Common myeloid progenitor, CD34-positive (primary cell): ENCODE data around the gene DTNBP1.

ENCODE experiments used
- CTCF ChIA-PET: fragments of 350-600 bp; sonication (Branson Sonifier 250); formaldehyde crosslinking; loops from one replicate; lab custom pipeline; 2021; ENCODE audit warnings: antibody characterized with exemption; lab: Charles Lee
- POLR2A ChIA-PET: fragments of 350-600 bp; sonication (Branson Sonifier 250); formaldehyde crosslinking; loops from one replicate; lab custom pipeline; 2021; ENCODE audit warnings: antibody characterized with exemption; lab: Charles Lee
- DNase-seq, 3 donors: peaks; one replicate each; pipeline versions ENCODE4 v3.0.0 to v3.0.0-alpha.2; 2013
- H3K27ac ChIP-seq, 2 experiments: 1 replicate in 1 of 2; 2 replicates in 1 of 2; pipeline ENCODE4 v1.7.0; 2013; ENCODE audit warnings: inconsistent platforms in 2 of 2, low read length in 2 of 2, mild to moderate bottlenecking in 2 of 2, low read depth in 1 of 2, moderate library complexity in 1 of 2; ENCODE audit not compliant: severe bottlenecking in 2 of 2, insufficient read depth in 1 of 2, poor library complexity in 1 of 2
- H3K27me3 ChIP-seq, 5 experiments: replicated peaks in 2 of 5; 1 replicate in 3 of 5; 2 replicates in 2 of 5; pipeline versions ENCODE4 v1.6.1 to v1.7.0; 2013; ENCODE audit warnings: low read length in 4 of 5, mild to moderate bottlenecking in 2 of 5, moderate library complexity in 2 of 5, inconsistent platforms in 1 of 5; ENCODE audit not compliant: insufficient read depth in 5 of 5, control insufficient read depth in 4 of 5
- H3K36me3 ChIP-seq, 4 experiments: 1 replicate in 2 of 4; 2 replicates in 2 of 4; pipeline versions ENCODE4 v1.6.1 to v1.7.0; 2013; ENCODE audit warnings: low read length in 3 of 4, control low read depth in 1 of 4, mild to moderate bottlenecking in 1 of 4; ENCODE audit not compliant: control insufficient read depth in 4 of 4, insufficient read depth in 4 of 4
- H3K4me1 ChIP-seq, 4 experiments: 1 replicate in 3 of 4; 2 replicates in 1 of 4; pipeline versions ENCODE4 v1.6.1 to v1.7.1; 2013; ENCODE audit warnings: low read length in 3 of 4, mild to moderate bottlenecking in 3 of 4, control low read depth in 1 of 4, inconsistent platforms in 1 of 4, moderate library complexity in 1 of 4; ENCODE audit not compliant: control insufficient read depth in 4 of 4, insufficient read depth in 4 of 4; ENCODE audit errors: control extremely low read depth in 1 of 4
- H3K4me3 ChIP-seq, 7 experiments: 1 replicate in 4 of 7; 2 replicates in 3 of 7; pipeline versions ENCODE4 v1.5.1 to v1.7.0; 2013; ENCODE audit warnings: mild to moderate bottlenecking in 7 of 7, low read length in 6 of 7, moderate library complexity in 6 of 7, inconsistent platforms in 2 of 7, low read depth in 2 of 7, control low read depth in 1 of 7; ENCODE audit not compliant: insufficient read depth in 4 of 7, control insufficient read depth in 1 of 7; ENCODE audit errors: extremely low read depth in 1 of 7
- H3K9me3 ChIP-seq, 5 experiments: 1 replicate in 4 of 5; 2 replicates in 1 of 5; pipeline versions ENCODE4 v1.6.1 to v1.7.1; 2013; ENCODE audit warnings: low read length in 4 of 5, mild to moderate bottlenecking in 2 of 5, inconsistent platforms in 1 of 5, low read depth in 1 of 5, moderate library complexity in 1 of 5; ENCODE audit not compliant: control insufficient read depth in 4 of 5, insufficient read depth in 2 of 5; ENCODE audit errors: control extremely low read depth in 1 of 5
- WGBS: methylation state at CpG from one replicate; pipeline ENCODE4 v1.1.5; 2013; ENCODE audit not compliant: insufficient coverage; 5-methylcytosine and 5-hydroxymethylcytosine counted together

The DTNBP1 gene

DNA sequence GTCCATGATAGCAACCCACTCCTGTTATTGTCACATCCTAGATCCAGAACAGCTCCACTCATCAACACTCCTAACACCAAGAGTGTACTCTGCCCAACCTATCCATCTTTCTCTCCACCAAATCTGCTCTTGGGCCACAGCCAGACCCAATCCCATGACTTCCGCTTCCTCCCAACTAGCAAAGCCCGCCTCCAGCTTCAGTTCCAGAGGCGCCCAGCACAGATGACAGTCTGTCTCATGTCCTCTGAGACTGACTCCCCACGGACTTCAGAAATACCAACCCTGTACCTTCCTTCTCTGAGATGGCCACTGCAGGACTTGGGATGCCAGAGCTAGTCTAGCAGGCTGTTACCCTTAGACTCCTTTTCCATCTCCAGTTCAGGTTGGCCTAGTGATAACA lies 48.6 kb downstream of the DTNBP1 start:
- H3K27ac ChIP-seq: no peak overlapping the region

DNA sequence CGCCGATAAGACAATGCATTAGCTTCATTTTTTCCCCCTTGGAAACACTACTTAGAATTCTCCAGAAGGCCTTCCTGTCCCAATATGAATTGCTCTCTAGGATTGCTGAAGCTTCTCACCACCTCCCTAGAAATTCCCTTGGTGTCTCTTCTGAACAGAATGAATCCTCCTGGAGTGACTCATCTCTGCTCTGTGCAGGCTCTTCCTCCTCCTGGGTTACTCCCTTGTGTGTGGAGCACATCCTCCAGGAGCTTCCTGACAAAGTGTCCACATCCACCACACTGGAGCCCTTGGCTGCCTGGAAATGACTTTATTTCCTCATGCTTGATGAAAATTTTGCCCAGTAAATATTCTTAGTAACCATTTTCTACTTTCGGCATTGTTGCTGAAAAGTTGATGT lies 54.4 kb downstream of the DTNBP1 start:
- Histone ChIP-seq H3K9me3 (peaks cover 0 to 15% (median 5%) of the 10 kb centered on the region in 5 experiments), H3K27me3 (no peaks in the 10 kb centered on the region), H3K27ac (no peak overlapping the region), H3K4me3 (no peak overlapping the region), H3K36me3 (peaks cover 13 to 52% (median 30%) of the 10 kb centered on the region in 4 experiments), H3K4me1 (peaks cover 0 to 7% (median 0%) of the 10 kb centered on the region in 4 experiments)
- no peak for DNase-seq
- ChIA-PET POLR2A (interaction anchor here (1.1 kb wide), 1 partner anchor 18 kb away, joined by 3 read pairs; no protein-coding TSS in a partner anchor), CTCF (interaction anchor here (1.3 kb wide), 2 partner anchors 15 to 1813 kb away, joined by 3 to 4 read pairs; no protein-coding TSS in a partner anchor)
- 100% methylated on average over 2 of the region's 3 CpGs for WGBS

More for the DNA sequence above, 48.6 kb downstream of the DTNBP1 start:
- Histone ChIP-seq H3K4me1 (peaks cover 0 to 15% (median 0%) of the 10 kb centered on the region in 4 experiments), H3K9me3 (peaks cover 0 to 15% (median 5%) of the 10 kb centered on the region in 5 experiments), H3K36me3 (peaks cover 15 to 52% (median 37%) of the 10 kb centered on the region in 4 experiments), H3K4me3 (no peak overlapping the region), H3K27me3 (no peaks in the 10 kb centered on the region)
- no peak for DNase-seq
- ChIA-PET POLR2A (interaction anchor here (1.3 kb wide), 1 partner anchor 11 kb away, joined by 3 read pairs; no protein-coding TSS in a partner anchor), CTCF (interaction anchor here (1.0 to 1.4 kb wide), 2 partner anchors 11 to 12 kb away, joined by 3 to 4 read pairs; no protein-coding TSS in a partner anchor)
- WGBS: 92% methylated on average over 4 of the region's 4 CpGs

DNA sequence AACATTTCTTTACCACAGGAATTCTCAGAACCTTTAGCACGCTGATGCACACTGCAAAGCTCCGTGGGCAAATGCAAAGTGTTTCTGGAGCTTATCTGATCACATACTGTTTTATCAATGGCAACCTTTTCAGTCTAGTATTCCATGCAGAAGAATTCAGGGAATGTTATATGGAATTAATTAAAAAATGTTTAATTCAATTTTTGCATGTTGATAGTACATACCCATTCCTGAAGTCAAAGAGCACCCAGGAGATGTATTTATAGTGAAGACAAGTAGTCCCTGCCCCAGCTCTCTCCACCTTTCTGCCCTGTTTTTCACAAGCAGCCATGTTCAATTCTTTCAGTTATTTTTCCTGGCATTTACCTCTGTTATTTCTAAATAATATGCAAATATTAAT lies 55.2 kb downstream of the DTNBP1 start:
- H3K27ac ChIP-seq: no peak overlapping the region
- H3K27me3 ChIP-seq: no peaks in the 10 kb centered on the region
- CTCF ChIA-PET: interaction anchor here (1.3 kb wide), 2 partner anchors 15 to 1812 kb away, joined by 3 to 4 read pairs; no protein-coding TSS in a partner anchor
- 100% methylated on average over 1 of the region's 2 CpGs for WGBS
- peaks cover 0 to 15% (median 5%) of the 10 kb centered on the region in 5 experiments for H3K9me3 ChIP-seq
- no peak for DNase-seq
- H3K36me3 ChIP-seq: peaks cover 13 to 51% (median 30%) of the 10 kb centered on the region in 4 experiments
- POLR2A ChIA-PET: interaction anchor here (0.6 to 0.7 kb wide), 3 partner anchors 51 to 1182 kb away, joined by 3 to 4 read pairs (median 3); no protein-coding TSS in a partner anchor
- H3K4me3 ChIP-seq: no peak overlapping the region
- H3K4me1 ChIP-seq: peaks cover 0 to 3% (median 0%) of the 10 kb centered on the region in 4 experiments

DNA sequence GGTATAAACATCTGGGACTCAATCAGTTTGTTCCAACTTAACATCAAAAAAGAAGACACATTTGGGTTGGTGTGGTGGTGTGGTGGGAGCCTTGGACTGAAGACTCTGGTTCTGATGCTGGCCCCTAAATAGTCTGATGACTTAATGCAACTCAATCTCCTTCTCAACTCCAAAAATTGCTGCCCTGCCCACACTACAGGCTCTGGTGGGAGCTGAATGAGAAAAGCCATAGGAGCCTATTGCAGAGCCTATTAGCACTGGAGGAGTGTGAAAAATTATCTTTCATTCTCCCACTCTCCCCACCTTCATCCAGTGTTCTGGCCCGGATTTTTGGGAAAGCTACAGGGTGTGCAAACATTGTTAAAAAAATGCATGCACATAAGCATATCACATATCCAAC lies 56.5 kb downstream of the DTNBP1 start:
- WGBS: no CpG with 5 or more reads among the region's 1 CpG
- Histone ChIP-seq H3K4me3 (no peak overlapping the region), H3K36me3 (peaks cover 9 to 45% (median 28%) of the 10 kb centered on the region in 4 experiments), H3K9me3 (peaks cover 0 to 7% (median 5%) of the 10 kb centered on the region in 5 experiments), H3K27me3 (no peaks in the 10 kb centered on the region), H3K27ac (no peak overlapping the region), H3K4me1 (no peaks in the 10 kb centered on the region)
- DNase-seq: no peak
- CTCF ChIA-PET: interaction anchor here (0.6 kb wide), 1 partner anchor 13 kb away, joined by 3 read pairs; no protein-coding TSS in a partner anchor
- POLR2A ChIA-PET: interaction anchor here (1.1 kb wide), 1 partner anchor 14 kb away, joined by 3 read pairs; no protein-coding TSS in a partner anchor

DNA sequence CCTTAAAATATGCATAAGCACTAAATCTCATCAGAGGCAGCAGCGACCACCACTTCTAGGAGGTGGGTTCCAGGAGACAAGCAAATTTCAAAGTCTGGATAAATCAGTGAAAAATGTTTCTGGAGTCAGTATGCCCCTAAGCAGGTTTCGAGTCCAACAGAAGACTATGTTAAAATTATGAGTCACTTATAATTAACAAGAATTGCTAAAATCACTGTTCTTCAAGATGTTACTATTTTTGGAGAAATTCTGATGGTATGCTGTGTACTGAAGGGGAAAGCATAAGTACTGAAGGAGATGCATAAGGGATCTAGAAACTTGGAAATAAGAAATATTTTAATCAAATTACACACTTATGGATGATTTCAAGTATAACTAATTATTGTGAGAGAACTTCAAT lies 58.0 kb downstream of the DTNBP1 start:
- Histone ChIP-seq H3K27ac (no peak overlapping the region), H3K9me3 (no peaks in the 10 kb centered on the region), H3K4me1 (no peaks in the 10 kb centered on the region), H3K4me3 (no peak overlapping the region), H3K27me3 (no peaks in the 10 kb centered on the region), H3K36me3 (peaks cover 3 to 41% (median 24%) of the 10 kb centered on the region in 4 experiments)
- WGBS: no CpG with 5 or more reads among the region's 2 CpGs
- CTCF ChIA-PET: interaction anchor here (1.1 to 1.3 kb wide), 2 partner anchors 18 to 53 kb away, joined by 3 to 4 read pairs; no protein-coding TSS in a partner anchor
- POLR2A ChIA-PET: no interaction called here
- no peak for DNase-seq

DNA sequence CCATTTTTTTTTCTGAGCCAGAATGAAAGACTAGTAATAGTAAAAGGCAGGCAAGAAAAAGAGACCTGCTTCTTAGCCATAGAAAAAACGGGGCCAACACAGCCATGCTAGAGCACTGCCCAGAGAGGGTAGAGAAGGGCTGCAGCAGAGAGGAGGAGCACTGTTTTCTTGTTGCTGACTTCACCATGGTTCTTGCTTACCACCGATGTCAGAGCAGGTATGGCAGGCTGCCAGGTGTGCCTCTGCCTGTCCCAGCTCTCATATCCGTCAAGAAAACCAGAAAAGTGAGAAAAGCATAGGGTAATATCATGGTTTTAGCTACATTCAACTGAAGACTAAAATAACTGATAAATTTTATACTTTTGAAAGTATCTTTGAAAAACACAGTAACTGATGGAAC lies 60.7 kb downstream of the DTNBP1 start:
- CTCF ChIA-PET: interaction anchor here (1.7 to 2.2 kb wide), 2 partner anchors 12 to 20 kb away, joined by 4 to 10 read pairs; no protein-coding TSS in a partner anchor
- Histone ChIP-seq H3K27ac (no peak overlapping the region), H3K36me3 (peaks cover 0 to 38% (median 18%) of the 10 kb centered on the region in 4 experiments), H3K4me3 (no peak overlapping the region), H3K27me3 (no peaks in the 10 kb centered on the region), H3K9me3 (no peaks in the 10 kb centered on the region), H3K4me1 (no peaks in the 10 kb centered on the region)
- DNase-seq: no peak
- 93% methylated on average over 2 of the region's 3 CpGs for WGBS
- POLR2A ChIA-PET: no interaction called here

DNA sequence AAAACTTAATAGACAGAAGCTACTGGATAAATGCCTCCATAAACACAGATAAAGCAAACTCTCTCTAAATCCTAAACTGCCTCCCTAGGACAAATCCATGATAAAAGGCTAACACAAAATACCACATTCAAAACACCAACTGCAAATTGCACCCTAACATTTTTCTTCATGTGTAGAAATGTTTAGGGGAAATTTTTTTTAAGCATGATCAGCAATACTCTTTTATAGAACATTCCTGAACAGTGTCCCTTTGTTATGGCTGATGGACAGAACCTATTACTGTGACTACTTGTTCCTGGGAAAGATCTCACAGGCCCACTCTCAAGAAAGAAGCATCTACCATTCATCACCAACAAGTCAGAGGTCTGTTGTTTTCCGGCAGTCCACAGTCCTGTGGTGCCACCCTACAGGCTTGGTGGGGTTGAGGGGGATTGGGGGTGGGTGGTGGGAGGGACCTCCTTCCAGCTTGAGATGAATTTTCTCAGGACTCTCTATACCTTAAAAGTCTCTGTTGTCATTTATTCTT lies 64.5 kb downstream of the DTNBP1 start:
- Histone ChIP-seq H3K27me3 (no peaks in the 10 kb centered on the region), H3K36me3 (peaks cover 0 to 23% (median 11%) of the 10 kb centered on the region in 4 experiments), H3K9me3 (no peaks in the 10 kb centered on the region), H3K4me3 (no peak overlapping the region), H3K4me1 (peaks cover 2 to 14% (median 6%) of the 10 kb centered on the region in 4 experiments), H3K27ac (no peak overlapping the region)
- ChIA-PET POLR2A (no interaction called here), CTCF (interaction anchor here (1.5 to 1.6 kb wide), 2 partner anchors 22 to 26 kb away, joined by 3 to 5 read pairs; no protein-coding TSS in a partner anchor)
- WGBS: no CpG with 5 or more reads among the region's 1 CpG
- no peak for DNase-seq
